Measurements from ENCODE around the gene ZDHHC21.

- TF ChIP-seq, protein P1, sequence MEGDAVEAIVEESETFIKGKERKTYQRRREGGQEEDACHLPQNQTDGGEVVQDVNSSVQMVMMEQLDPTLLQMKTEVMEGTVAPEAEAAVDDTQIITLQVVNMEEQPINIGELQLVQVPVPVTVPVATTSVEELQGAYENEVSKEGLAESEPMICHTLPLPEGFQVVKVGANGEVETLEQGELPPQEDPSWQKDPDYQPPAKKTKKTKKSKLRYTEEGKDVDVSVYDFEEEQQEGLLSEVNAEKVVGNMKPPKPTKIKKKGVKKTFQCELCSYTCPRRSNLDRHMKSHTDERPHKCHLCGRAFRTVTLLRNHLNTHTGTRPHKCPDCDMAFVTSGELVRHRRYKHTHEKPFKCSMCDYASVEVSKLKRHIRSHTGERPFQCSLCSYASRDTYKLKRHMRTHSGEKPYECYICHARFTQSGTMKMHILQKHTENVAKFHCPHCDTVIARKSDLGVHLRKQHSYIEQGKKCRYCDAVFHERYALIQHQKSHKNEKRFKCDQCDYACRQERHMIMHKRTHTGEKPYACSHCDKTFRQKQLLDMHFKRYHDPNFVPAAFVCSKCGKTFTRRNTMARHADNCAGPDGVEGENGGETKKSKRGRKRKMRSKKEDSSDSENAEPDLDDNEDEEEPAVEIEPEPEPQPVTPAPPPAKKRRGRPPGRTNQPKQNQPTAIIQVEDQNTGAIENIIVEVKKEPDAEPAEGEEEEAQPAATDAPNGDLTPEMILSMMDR (conservative IDR thresholded peaks at IDR 0.05 in 1 of 2, IDR thresholded peaks at IDR 0.05 in 1 of 2; ENCODE audit: low read depth in 1 of 2, low read length in 2 of 2), result no peak
- no peak for TF ChIP-seq EZH2 (IDR thresholded peaks at IDR 0.05; ENCODE audit: low read length, missing control alignments)
Measured at GRCh38 chr9:14692470-14693250, 572 bp downstream of the ZDHHC21 start.

All from fibroblast of lung (primary cell).